Skin epidermis (tissue), 12 donors: ENCODE measurements around the gene STAG3.
A peak's percentile ranks its signal among the peaks of the same experiment; 100 is the strongest.
"Not testable (repeated sequence)": the region's sequence is repeated elsewhere in the genome, so short reads cannot be mapped to it uniquely, and the experiment has no call there.

Experiments
- H3K27ac ChIP-seq, 21 experiments: fragments of 200-600 bp; sonication (generic) in 11 of 21; one replicate each; pipeline ENCODE4 v1.5.0; 2020; ENCODE audit warnings: mild to moderate bottlenecking in 3 of 21, inconsistent platforms in 2 of 21, moderate library complexity in 2 of 21
- H3K4me3 ChIP-seq, 7 experiments: fragments of 200-600 bp; sonication (generic) in 2 of 7; one replicate each; pipeline ENCODE4 v1.5.0; 2020; ENCODE audit warnings: inconsistent platforms in 2 of 7, mild to moderate bottlenecking in 2 of 7, moderate library complexity in 1 of 7

The STAG3 gene

DNA sequence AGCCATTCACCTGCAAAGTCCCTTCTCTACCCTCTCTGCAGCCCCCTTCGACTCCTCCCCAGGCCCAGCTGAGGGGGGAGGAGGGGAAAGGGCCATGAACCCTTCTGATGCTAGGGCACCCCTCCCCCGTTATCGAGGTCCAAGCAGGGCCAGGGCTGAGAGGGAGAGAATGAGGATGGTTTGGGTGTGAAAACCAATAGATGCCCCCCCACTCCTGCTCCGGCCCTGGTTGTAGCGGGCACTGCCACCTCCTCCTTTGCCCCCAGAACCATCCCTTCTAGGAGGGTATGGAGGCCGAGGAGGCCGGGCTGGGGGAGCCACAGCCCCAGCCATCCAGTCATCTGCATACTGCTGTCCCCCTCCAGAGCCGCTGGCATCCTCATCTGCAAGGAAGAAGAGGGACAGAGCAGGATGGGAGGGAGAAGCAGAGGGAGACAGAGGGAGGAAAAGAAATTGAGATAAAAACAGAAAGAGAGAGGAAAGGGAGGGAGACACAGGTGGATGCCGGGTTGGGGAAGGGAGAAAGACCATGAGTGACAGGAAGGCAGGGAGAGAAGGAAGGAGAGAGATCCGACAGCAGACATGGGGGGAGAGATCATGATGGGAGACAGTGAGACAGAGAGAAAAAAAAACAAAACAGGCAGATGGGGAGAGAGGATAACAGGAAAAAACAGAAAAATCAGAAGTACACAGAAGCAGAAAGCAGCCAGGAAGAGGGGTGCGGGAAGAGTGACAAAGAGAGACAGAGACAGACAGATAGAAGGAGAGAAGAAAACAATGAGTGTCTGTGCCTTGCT is 7.4 kb upstream of the STAG3 start:
- no peak overlapping the region for H3K4me3 ChIP-seq
- no peak overlapping the region for H3K27ac ChIP-seq

DNA sequence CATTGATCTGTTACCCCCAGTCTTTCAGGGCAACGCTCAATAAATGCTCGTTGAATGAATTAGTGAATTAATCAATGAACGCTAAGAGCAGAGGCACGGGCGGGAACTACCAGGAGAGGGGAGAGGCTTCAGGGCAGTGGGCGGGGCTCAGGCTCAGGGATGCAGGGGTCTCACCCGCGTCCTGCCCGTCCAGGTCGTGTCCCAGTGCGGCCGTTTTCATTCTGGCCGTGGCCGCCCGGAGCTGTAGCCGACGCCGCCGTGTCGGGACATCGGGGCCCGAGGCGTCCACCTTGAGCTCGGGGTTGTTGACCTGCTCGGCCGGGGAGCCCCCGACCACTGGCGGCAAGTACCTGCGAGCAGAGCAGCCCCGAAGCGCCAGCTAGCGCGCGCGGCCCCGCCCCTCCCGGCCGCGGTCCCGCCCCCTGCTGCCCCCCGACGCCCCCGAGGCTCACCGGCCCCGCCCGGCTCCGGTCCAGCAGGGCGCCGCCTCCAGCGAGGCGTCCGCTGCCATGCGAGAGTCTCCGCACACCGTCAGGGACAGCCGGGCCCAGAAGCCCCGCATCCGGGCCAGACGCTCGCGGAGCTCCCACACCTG is 6.5 kb upstream of the STAG3 start:
- Histone ChIP-seq H3K27ac (peak overlapping the region in 1 of 21 experiments; percentile 14), H3K4me3 (peak overlapping the region; percentile 20 to 51 (median 35))

DNA sequence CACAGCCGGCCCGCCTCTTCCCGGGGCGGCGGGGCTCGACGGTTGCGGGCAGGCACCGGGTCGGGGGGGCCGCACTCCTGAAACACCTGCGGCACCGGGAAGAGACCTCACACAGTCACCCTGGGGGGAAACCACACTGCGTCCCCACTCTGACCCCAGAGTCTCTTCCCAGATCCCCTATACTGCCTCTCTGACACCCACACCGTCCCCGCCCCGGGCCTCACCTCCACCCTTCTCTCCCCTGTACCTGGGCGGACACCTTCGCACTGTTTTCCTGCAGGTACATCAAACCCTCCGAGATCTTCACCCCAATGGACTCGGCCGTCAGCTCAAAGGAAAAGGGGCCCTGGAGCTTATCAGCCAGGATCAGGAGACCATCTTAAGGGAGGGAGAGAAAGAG is 5.9 kb upstream of the STAG3 start:
- no peak overlapping the region for H3K27ac ChIP-seq
- H3K4me3 ChIP-seq, result peak overlapping the region; percentile 20 to 51 (median 35)

DNA sequence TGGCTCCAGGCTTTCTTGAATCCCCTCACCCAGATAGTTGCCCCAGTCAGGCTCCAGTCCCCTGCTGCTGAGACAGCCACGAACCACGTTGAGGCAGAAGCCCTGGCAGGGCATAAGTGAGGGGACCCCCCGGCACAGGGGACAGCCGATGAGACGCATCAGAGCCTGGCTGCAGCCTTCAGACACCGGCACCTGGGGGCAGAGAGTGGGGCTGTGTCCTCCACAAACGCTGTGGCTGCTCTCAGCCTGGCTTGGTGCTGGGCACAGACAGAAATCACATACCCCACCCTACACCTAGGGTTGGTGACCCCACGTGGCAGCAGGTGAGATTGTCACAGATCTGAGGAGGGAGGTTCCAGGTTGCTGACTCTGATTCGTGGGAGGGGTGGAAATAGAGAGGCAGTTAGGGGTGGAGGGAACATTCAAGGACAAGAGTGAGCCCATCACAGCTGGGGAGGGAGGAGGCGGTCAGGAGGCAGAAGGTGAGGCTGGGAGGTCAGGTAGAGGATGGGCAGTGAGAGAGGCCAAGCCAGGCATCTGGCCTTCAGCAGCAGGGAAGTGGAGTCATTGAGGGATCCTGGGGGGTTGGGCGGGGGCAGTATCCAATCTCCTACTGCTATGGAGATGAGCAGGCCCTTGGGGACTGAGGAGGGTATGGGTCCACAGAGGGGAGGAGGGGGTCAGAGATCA is 3.8 kb upstream of the STAG3 start:
- H3K4me3 ChIP-seq, result no peak overlapping the region
- no peak overlapping the region for H3K27ac ChIP-seq

DNA sequence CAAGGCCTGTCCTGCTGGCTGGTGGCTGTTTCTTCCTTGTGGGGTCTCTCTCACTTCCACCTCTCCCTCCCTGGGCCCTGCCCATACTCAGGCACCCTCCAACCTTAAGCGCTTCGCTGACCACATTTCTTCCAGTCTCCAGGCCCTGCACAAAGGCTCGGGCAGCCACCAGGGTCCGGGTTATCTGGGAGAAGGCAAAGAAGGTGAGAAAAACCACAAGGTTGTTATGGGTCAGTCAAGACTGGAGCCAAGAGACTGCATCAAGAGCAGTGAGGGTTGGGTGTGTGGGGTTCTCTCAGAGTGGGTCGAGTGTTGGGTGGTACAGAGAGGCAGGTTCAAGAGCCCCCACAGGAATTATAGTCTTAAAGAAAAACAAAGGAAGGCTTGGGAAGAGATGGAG is 3.1 kb upstream of the STAG3 start:
- Histone ChIP-seq H3K27ac (no peak overlapping the region), H3K4me3 (no peak overlapping the region)

DNA sequence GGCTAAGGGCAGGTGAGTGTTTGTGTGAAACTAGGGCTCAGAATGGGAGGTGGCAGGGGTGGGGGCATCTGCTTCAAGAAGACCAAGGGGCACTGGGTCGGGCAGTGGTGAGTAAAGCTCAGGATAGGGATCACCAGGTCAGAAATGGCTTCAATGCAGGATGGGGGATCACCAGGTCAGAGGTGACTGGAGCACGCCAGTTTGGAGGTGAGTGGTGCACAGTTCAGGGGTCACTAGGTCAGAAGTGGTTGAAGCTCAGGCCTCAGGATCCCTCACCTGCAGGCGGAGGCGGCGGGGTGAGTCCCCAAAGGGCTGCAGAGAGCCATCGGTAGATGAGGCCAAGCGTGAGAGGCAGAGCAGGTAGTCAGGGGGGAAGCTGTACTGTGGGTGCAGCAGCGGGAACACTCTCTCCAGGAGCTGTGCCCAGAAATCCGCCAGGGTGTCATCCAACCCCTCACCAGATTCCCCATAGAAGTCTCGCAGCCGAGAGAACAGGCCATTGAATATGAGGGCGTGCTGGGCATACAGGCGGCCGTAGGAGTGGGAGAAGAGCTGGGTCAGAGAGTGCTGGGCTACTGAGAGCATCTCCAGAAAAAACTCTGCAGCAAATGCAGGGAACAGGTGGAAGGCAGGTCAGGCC is 2.3 kb upstream of the STAG3 start:
- H3K4me3 ChIP-seq, result no peak overlapping the region

DNA sequence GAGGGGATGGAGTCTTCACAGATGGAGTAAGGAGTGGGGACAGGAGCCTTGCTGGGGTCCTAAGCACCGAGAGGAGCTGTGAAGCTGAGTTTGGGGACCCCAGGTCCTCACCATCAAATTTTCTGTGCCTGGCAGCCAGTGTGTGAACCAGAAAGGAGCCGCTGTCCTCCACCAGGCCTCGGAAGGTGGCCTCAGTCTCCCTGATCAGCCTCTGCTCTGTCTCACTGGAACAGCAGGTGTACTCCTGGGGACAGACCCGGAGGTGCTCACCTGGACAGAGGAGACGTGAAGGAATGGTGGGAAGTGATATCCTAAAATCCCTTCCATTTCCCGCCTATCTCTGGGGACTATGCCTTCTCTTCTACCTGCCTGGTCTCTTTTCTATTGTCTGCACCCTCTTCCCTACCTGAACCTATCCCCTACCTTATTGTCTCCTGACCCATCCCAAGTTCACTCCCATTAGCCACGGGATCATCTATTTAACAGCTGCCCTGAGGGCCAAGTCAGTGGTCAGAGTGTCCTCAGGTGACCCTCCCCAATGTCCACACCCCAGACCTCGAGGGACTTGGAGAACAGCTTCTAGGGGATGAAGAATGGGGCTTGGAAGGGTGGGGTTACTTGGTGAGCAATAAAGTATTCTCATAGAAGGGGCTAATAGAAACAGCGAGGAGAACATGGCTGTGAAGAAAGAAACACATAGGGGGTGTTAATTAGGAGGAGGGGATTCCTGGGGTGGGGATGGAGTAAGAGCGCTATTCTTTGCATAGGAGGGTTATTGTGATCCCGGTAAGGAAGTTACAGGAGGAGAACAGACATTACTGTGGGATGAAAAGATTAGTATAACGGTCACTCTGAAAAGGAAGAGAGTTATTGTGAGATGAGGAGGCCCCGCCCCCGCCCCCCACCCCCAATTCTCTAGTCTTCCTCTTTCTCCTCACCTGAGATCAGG is 1.3 kb upstream of the STAG3 start:
- H3K27ac ChIP-seq, result peak overlapping the region in 2 of 21 experiments; percentile 59 to 71

More for the DNA sequence above, 2.3 kb upstream of the STAG3 start:
- H3K27ac ChIP-seq, result no peak overlapping the region

DNA sequence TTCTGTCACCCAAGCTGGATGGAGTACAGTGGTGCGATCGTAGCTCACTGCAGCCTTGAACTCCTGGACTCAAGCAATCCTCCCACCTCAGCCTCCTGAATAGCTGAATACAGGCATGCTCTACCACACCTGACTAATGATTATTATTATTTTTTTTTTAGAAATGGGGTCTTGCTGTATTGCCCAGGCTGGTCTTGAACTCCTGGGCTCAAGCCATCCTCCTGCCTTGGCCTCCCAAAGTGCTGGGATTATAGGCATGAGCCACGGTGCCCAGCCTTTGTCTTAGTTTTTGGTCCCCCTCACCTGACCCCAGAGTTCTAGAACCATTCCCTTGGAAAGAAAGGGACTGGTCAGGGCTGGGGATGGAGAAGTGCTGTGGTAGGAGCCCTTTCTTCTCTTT is 2.4 kb downstream of the STAG3 start:
- H3K4me3 ChIP-seq, H3K27ac ChIP-seq: not testable (repeated sequence)

More for the DNA sequence above, 1.3 kb upstream of the STAG3 start:
- H3K4me3 ChIP-seq, result peak overlapping the region; percentile 37 to 58 (median 48)

DNA sequence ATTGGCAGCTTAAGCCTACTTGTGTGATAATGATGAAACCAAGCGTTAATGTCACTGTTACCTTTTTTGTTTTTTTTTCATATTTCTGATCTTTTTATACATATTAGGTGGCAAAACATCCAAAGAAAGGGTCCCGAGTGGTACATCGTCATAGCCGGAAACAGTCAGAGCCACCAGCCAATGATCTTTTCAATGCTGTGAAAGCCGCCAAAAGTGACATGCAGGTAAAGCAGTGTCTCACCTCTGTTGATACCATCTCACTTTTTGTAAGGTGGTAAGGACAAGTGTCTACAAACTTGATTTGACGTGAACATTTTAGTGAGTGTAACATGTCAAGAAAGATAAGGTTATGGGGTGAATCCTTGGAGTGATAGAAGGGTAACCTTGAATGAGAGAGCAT is 4.9 kb downstream of the STAG3 start:
- not testable (repeated sequence) for H3K27ac ChIP-seq, H3K4me3 ChIP-seq

DNA sequence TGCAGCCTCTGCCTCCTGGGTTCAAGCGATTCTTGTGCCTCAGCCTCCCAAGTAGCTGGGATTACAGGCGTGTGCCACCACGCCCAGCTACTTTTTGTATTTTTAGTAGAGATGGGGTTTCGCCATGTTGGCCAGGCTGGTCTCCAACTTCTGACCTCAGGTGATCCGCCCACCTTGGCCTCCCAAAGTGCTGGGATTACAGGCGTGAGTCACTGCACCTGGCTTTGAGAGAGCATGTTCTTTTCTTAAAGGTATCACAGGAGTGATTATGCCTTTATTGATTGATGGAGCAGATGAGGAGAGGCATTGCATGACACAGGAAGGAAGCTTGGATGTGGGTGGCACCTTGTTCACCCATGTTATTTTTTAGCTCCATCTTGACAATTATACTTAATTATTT is 5.4 kb downstream of the STAG3 start:
- not testable (repeated sequence) for H3K4me3 ChIP-seq, H3K27ac ChIP-seq

DNA sequence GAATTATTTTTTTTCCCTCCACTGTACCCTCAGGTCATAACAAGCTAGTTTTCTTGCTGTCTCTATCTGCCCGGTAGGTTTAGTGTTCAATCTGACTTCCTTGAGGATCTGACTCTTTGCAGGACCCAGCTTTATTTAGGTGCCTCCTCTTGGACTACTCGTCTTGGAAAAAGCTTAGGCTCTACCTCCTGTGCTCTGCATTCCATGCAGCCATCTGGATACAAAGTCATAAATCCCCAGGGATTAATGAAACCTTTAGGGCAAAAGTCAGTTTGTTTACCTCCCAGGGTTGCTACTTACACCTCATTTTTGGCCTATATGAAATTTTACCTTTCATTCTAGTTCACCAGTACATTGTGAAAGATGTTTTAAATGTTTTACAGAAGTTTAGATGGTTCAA is 8.0 kb downstream of the STAG3 start:
- no peak overlapping the region for H3K4me3 ChIP-seq
- H3K27ac ChIP-seq, result no peak overlapping the region

DNA sequence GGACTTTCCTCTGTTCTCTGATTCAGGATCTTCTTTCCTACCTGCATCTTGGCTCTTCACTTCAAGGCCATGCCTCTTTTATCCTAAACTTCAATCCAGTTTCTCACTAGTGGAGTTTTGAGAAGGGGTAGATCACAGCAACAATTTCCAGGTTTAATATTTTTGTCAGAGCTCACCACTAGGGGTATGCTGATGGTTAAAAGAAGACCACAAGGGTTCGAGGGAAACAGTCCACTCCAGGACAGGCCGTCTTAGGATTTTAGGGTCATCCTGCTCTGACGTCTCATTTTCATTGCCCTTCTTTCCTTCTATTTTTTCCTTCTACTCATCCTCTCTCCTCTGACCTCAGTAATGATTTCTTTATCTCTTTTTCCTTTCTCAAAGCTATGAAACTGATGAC is 11.3 kb downstream of the STAG3 start:
- no peak overlapping the region for H3K4me3 ChIP-seq
- H3K27ac ChIP-seq, result no peak overlapping the region

DNA sequence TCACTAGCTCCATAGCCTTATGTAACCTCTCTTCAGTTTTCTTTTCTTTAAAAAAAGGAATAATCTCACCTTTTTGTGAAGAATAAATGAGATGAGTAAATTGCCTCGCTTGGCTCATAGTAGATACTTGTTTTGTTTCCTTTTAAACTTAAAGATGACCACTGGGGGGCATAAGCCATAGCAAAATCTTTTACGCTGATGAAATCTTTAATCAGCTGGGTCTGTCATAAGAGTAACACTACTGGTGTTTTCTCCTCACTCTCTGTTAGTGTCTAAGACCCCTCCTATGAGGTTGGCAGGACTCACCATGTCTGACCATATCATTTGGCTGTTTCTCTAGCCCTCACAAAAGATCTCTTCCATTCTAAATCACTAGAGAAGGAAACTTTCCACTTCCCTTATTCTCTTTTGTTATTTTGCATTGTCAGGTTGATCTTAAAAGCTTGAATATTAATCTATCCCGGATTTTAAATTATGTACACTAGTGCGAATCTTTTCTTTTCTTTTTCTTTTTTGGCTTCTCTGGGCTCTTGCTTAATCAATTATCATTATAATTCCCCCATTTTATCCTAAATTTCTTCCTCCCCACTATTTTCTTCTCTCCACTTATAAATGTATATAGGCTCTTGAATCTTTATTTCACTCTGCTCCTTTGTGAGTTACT is 12.5 kb downstream of the STAG3 start:
- H3K27ac ChIP-seq, result no peak overlapping the region
- H3K4me3 ChIP-seq, result no peak overlapping the region

DNA sequence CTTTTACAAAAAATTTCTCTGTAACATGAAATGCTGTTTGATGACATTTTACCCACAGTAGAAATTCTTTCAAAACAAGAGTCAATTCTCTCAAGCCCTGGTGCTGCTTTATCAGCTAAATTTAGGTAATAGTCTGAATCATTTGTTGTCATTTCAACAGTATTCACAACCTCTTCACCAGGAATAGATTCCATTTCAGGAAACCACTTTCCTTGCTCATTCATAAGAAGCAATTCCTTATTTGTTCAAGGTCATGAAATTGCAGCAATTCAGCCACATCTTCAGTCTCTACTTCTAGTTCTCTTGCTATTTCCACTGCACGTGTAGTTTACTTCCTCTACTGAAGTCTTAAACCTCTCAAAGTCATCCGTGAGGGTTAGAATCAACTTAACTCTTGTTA is 14.1 kb downstream of the STAG3 start:
- H3K27ac ChIP-seq, result peak overlapping the region in 1 of 21 experiments; percentile 57

DNA sequence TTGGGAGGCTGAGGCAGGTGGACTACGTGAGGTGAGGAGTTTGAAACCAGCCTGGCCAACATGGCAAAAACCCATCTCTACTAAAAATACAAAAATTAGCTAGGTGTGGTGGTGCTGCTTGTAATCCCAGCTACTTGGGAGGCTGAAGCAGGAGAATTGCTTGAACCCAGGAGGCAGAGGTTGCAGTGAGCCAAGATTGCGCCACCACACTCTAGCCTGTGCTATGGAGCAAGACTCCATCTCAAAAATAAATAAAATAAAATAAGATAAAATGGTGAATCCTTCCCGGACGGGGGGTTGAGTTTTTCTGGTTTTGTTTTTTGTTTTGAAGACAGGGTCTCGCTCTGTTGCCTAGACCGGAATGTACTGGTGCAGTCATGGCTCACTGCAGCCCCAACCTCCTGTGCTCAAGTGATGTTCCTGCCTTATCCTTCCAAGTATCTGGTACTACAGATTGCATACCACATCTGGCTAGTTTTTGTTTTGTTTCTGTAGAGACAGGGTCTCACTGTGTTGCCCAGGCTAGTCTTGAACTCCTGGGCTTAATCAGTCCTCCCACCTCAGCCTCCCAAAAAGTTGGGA is 14.7 kb downstream of the STAG3 start:
- H3K27ac ChIP-seq, result peak overlapping the region in 1 of 21 experiments; percentile 57

More for the DNA sequence above, 14.1 kb downstream of the STAG3 start:
- H3K4me3 ChIP-seq, result no peak overlapping the region

DNA sequence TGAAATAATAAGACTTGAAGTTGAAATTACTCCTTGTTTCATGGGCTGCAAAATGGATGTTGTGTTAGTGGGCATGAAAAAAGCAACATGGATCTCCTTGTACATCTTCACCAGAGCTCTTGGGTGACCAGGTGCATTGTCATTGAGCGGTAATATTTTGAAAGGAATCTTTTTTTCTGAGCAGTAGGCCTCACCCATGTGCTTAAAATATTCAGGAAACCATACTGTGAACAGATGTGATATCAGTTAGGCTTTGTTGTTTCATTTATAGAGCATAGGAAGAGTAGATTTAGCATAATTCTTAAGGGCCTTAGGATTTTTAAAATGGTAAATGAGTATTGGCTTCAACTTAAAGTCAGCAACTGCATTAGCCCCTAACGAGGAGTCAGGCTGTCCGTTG is 15.3 kb downstream of the STAG3 start:
- Histone ChIP-seq H3K27ac (no peak overlapping the region), H3K4me3 (no peak overlapping the region)

More for the DNA sequence above, 14.7 kb downstream of the STAG3 start:
- H3K4me3 ChIP-seq, result not testable (repeated sequence)

DNA sequence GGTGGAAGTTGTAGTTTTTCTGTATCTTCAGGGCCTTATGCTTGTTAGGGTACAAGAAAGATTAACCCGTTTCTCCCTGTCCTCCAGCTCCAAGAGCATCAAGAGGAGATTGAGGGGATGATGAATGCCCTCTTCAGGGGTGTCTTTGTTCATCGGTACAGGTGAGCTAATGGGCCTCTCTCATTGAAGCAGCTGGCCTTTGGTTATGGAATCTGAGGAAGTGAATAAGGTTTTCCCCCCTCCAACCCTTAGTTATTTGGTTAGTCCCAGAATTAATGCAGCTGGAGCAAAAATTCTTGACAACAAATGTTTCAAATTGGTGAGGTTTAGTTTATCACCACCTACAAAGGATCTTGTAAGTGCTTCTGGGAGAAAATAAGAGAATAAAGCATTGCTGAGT is 17.5 kb downstream of the STAG3 start:
- Histone ChIP-seq H3K27ac (peak overlapping the region in 1 of 21 experiments; percentile 12), H3K4me3 (no peak overlapping the region)

DNA sequence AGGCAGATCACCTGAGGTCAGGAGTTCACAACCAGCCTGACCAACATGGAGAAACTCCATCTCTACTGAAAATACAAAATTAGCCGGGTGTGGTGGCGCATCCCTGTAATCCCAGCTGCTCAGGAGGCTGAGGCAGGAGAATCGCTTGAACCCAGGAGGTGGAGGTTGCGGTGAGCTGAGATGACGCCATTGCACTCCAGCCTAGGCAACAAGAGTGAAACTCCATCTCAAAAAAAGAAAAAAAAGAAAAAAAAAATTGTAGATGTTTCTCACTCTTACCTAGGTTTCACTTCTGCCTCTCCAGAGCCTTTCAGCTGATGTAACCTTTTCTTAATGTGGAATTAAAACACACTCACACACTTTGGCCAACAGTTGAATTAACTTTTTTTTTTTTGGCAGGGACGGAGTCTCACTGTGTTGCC is 18.2 kb downstream of the STAG3 start:
- H3K4me3 ChIP-seq, H3K27ac ChIP-seq: not testable (repeated sequence)
